GM12873 (cell line): ENCODE results near the gene TNFRSF9.

Experiments used
- CTCF ChIP-seq: IDR thresholded peaks from 2 replicates; pipeline ENCODE4 v1.5.1; 2012; ENCODE audit warnings: low read depth, mild to moderate bottlenecking, moderate library complexity, low read length, control low read depth; ENCODE audit not compliant: insufficient read depth; ENCODE audit errors: missing control alignments

The TNFRSF9 gene

GRCh38 chr1:7890853-7891252 lies 49.8 kb downstream of the TNFRSF9 start:
- TF ChIP-seq CTCF = no peak

GRCh38 chr1:7888248-7889081 lies 52.2 kb downstream of the TNFRSF9 start:
- TF ChIP-seq CTCF = no peak

GRCh38 chr1:7886405-7886745 lies 54.3 kb downstream of the TNFRSF9 start:
- no peak for TF ChIP-seq CTCF

GRCh38 chr1:7885513-7886404 lies 54.9 kb downstream of the TNFRSF9 start:
- TF ChIP-seq CTCF = no peak

GRCh38 chr1:7884757-7885156 lies 55.9 kb downstream of the TNFRSF9 start:
- TF ChIP-seq CTCF = no peak

GRCh38 chr1:7879228-7879627 lies 61.4 kb downstream of the TNFRSF9 start:
- TF ChIP-seq CTCF = no peak

GRCh38 chr1:7878027-7878426 lies 62.6 kb downstream of the TNFRSF9 start:
- TF ChIP-seq CTCF = no peak
